Upper lobe of right lung (tissue), 1 donor: ENCODE results near the gene ETNK2. TPM values are rescaled to one million over a fixed set of nuclear protein-coding genes. Genes with fewer than 3 reads are reported as not detected.

Experiments
- ATAC-seq: fragments of 200-7000 bp; cut with Tn5 transposase; one replicate; pipeline ENCODE4 v1.9.1; 2020; ENCODE audit warnings: mild to moderate bottlenecking, moderate library complexity
- DNase-seq: peaks from one replicate; pipeline ENCODE4 v3.0.0-alpha.2; 2020
- H3K27ac ChIP-seq: fragments of 200-600 bp; one replicate; pipeline ENCODE4 v1.8.0; 2022
- H3K27me3 ChIP-seq: fragments of 200-600 bp; one replicate; pipeline ENCODE4 v1.8.0; 2022; ENCODE audit warnings: mild to moderate bottlenecking
- H3K36me3 ChIP-seq: fragments of 200-600 bp; one replicate; pipeline ENCODE4 v1.8.0; 2022
- H3K4me1 ChIP-seq: fragments of 200-600 bp; one replicate; pipeline ENCODE4 v1.8.0; 2022
- H3K4me3 ChIP-seq: fragments of 200-600 bp; one replicate; pipeline ENCODE4 v1.8.0; 2022; ENCODE audit warnings: mild to moderate bottlenecking
- H3K9me3 ChIP-seq: fragments of 200-600 bp; one replicate; pipeline ENCODE4 v1.8.0; 2022
- intact Hi-C: fragments of 100-400 bp; cut with DNase I; formaldehyde crosslinking; loops from one replicate; pipeline ENCODE4 v1.11.0; 2022
- total RNA-seq: library from RNA; stranded (reverse); fragmentation: NEBNext Ultra II Directional; extraction: Animal tissue kit (Norgen Biotek cat#: 25700); gene quantifications from one replicate; pipeline ENCODE4 v1.2.1, GENCODE V29; 2021
- TF ChIP-seq, protein P1 (sequence below): fragments of 200-600 bp; IDR thresholded peaks from one replicate; pipeline ENCODE4 v1.8.0; 2022; ENCODE audit warnings: antibody characterized with exemption
- donor health status: DM: no; HTN: yes; CAD: no; lungs with severe emphysema.

ETNK2 gene
- total RNA-seq, 1 donor from 2014 or later, result 3.6 TPM

DNA sequence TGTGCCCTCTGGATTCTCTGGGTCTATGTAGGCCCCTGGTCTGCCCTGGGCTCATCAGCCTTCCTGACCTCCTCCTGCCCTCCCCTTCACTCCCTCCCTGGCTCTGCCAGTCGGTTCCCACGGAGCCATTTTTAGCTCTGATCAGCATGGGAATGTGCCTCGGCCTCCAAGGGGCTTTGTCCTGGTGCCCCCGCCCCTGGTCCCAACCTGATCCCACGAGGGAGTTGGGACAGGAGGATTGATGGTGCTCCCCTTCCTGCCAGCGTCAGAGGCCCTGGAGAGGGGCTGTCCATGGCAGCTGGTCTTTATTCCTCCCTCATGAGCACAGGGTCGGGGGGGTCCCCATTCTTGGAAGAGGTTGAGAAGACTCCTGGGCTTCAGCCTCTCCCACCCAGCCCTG is 24.9 kb downstream of the ETNK2 start:
- Histone ChIP-seq H3K4me3 (no peak overlapping the region), H3K4me1 (peaks cover 13% of the 10 kb centered on the region), H3K9me3 (no peaks in the 10 kb centered on the region), H3K27me3 (no peaks in the 10 kb centered on the region), H3K27ac (peak overlapping the region; percentile 51), H3K36me3 (peaks cover 51% of the 10 kb centered on the region)
- TF ChIP-seq, protein P1, sequence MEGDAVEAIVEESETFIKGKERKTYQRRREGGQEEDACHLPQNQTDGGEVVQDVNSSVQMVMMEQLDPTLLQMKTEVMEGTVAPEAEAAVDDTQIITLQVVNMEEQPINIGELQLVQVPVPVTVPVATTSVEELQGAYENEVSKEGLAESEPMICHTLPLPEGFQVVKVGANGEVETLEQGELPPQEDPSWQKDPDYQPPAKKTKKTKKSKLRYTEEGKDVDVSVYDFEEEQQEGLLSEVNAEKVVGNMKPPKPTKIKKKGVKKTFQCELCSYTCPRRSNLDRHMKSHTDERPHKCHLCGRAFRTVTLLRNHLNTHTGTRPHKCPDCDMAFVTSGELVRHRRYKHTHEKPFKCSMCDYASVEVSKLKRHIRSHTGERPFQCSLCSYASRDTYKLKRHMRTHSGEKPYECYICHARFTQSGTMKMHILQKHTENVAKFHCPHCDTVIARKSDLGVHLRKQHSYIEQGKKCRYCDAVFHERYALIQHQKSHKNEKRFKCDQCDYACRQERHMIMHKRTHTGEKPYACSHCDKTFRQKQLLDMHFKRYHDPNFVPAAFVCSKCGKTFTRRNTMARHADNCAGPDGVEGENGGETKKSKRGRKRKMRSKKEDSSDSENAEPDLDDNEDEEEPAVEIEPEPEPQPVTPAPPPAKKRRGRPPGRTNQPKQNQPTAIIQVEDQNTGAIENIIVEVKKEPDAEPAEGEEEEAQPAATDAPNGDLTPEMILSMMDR, result no peak
- ATAC-seq (no peak), DNase-seq (no peak)
- intact Hi-C loops, result loop anchor here (5.0 kb wide), 1 partner anchor 50 kb away; no protein-coding TSS in a partner anchor

DNA sequence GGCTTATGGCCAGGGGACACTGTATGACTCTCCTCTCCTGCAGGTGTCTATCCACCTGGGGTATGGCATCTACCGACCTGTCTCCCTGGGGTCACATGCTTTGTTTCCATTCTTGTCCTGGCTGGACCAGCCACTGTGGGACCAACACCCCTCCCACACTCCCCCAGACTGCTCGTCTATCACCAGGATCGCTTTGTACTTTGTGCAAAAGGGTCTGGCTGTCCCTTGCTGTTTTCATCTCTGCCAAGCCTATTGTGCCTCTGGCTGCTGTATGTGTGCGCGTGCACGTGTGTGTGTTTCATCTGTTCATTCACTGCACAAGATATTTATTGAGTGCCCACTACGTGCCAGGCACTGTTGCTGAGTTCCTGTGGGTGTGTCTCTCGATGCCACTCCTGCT is 25.5 kb downstream of the ETNK2 start:
- TF ChIP-seq, protein P1, result no peak
- Histone ChIP-seq H3K4me1 (peaks cover 13% of the 10 kb centered on the region), H3K27ac (peak overlapping the region; percentile 51), H3K36me3 (peaks cover 57% of the 10 kb centered on the region), H3K27me3 (no peaks in the 10 kb centered on the region), H3K9me3 (no peaks in the 10 kb centered on the region), H3K4me3 (no peak overlapping the region)
- DNase-seq (no peak), ATAC-seq (no peak)
- intact Hi-C loops, result loop anchor here (5.0 kb wide), 1 partner anchor 49 kb away; no protein-coding TSS in a partner anchor

DNA sequence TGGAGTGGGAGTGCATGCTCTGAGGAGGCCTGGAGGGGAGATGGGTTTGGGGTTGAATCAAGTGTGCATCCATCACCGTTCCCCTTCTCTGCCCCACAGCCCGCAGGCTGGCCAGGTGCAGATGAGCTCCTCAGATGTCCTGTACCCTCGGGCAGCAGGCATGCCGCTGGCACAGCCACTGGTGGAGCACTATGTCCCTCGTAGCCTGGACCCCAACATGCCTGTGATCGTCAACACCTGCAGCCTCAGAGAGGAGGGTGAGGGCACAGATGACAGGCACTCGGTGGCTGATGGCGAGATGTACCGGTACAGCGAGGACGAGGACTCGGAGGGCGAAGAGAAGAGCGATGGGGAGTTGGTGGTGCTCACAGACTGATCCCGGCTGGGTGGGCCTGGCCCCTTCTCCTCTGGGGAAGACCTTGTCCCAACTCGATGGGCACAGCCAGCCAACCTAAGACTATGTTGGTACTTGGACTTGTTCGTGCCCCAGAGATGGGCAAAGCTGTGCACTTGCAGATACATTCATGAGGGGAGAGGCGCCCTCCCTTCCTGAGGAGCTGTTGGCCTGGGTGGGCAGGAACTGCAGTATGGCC is 26.0 kb downstream of the ETNK2 start:
- TF ChIP-seq, protein P1, result no peak
- intact Hi-C loops, result loop anchor here (5.0 kb wide), 1 partner anchor 49 kb away; no protein-coding TSS in a partner anchor

DNA sequence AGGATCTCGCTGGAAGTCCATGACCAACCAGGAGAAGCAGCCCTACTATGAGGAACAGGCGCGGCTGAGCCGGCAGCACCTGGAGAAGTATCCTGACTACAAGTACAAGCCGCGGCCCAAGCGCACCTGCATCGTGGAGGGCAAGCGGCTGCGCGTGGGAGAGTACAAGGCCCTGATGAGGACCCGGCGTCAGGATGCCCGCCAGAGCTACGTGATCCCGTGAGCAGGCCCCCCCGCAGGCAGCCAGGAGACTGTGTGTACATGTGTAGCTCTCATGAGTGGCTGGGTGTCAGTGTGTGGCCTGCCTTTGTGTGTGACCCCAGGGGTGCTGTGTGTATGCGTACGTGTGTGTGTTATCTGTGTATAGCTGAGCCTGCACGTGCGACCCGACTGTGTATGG is 27.2 kb downstream of the ETNK2 start:
- intact Hi-C loops, result loop anchor here (5.0 kb wide), 1 partner anchor 47 kb away; no protein-coding TSS in a partner anchor
- Histone ChIP-seq H3K36me3 (peaks cover 74% of the 10 kb centered on the region), H3K9me3 (no peaks in the 10 kb centered on the region), H3K4me1 (peaks cover 13% of the 10 kb centered on the region), H3K27ac (no peak overlapping the region), H3K4me3 (no peak overlapping the region), H3K27me3 (no peaks in the 10 kb centered on the region)
- TF ChIP-seq, protein P1, result no peak
- DNase-seq (no peak), ATAC-seq (no peak)

More for the DNA sequence above, 26.0 kb downstream of the ETNK2 start:
- no peak for DNase-seq
- H3K4me3 ChIP-seq, result no peak overlapping the region
- H3K9me3 ChIP-seq, result no peaks in the 10 kb centered on the region
- ATAC-seq, result no peak
- H3K36me3 ChIP-seq, result peaks cover 62% of the 10 kb centered on the region
- H3K27me3 ChIP-seq, result no peaks in the 10 kb centered on the region
- H3K4me1 ChIP-seq, result peaks cover 13% of the 10 kb centered on the region
- peak overlapping the region; percentile 51 for H3K27ac ChIP-seq

DNA sequence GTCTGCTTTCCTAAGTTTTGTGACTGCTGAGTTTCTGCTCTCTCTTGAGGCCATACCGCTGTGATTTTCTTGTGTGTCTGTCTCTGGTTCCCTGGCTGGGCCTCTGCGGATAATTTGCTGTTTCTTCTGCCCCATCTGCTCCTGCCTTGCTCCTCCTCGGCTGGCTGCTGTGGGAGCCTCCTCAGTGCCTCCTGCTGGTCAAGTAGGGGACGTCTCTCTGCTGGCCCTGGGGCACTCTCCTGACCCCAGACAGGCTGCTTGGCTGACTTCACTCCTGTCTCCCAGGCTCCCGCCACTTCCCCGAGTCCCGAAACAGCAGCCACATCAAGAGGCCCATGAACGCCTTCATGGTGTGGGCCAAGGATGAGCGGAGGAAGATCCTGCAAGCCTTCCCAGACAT is 28.5 kb downstream of the ETNK2 start:
- intact Hi-C loops, result no loop called here
- no peak overlapping the region for H3K27ac ChIP-seq
- peaks cover 87% of the 10 kb centered on the region for H3K36me3 ChIP-seq

More for the DNA sequence above, 28.5 kb downstream of the ETNK2 start:
- no peaks in the 10 kb centered on the region for H3K9me3 ChIP-seq
- no peak overlapping the region for H3K4me3 ChIP-seq
- H3K27me3 ChIP-seq, result no peaks in the 10 kb centered on the region
- TF ChIP-seq, protein P1, result peak; percentile 41
- DNase-seq (no peak), ATAC-seq (peak; percentile 26)
- peaks cover 7% of the 10 kb centered on the region for H3K4me1 ChIP-seq
